Breast epithelium (tissue), 4 donors: ENCODE data around the gene XPC. TPM values are rescaled to one million over a fixed set of nuclear protein-coding genes. Genes with fewer than 3 reads are reported as not detected.

Experiments used
- DNase-seq, 2 donors: peaks; one replicate each; pipeline ENCODE4 v3.0.0-alpha.2; 2019; ENCODE audit warnings: low spot score in 2 of 2
- H3K27ac ChIP-seq, 2 donors: fragments of 200-600 bp; sonication (generic) in 1 of 2; one replicate each; pipeline ENCODE4 v1.5.1; 2016 to 2019; ENCODE audit warnings: mild to moderate bottlenecking in 1 of 2
- H3K27me3 ChIP-seq, 2 donors: fragments of 200-600 bp; sonication (generic) in 1 of 2; one replicate each; pipeline versions ENCODE4 v1.5.1 to v1.6.0; 2017 to 2019; ENCODE audit warnings: control low read depth in 1 of 2, mild to moderate bottlenecking in 1 of 2
- H3K36me3 ChIP-seq: fragments of 200-600 bp; one replicate; pipeline ENCODE4 v1.5.1; 2019
- H3K4me1 ChIP-seq, 2 donors: fragments of 200-600 bp; sonication (generic); one replicate each; pipeline ENCODE4 v1.5.1; 2016 to 2019; ENCODE audit warnings: control low read depth in 1 of 2
- H3K4me3 ChIP-seq, 3 donors: fragments of 200-600 bp; sonication (generic); 1 replicate in 2 of 3; 2 replicates in 1 of 3; pipeline ENCODE4 v1.5.1; 2016 to 2019; ENCODE audit warnings: mild to moderate bottlenecking in 3 of 3, moderate library complexity in 2 of 3
- H3K9me3 ChIP-seq, 2 donors: fragments of 200-600 bp; sonication (generic) in 1 of 2; one replicate each; pipeline ENCODE4 v1.5.1; 2016 to 2019; ENCODE audit warnings: control low read depth in 1 of 2
- POLR2A ChIP-seq: fragments of 450-650 bp; IDR thresholded peaks from one replicate; pipeline ENCODE4 v1.6.1; 2016; ENCODE audit warnings: antibody characterized with exemption, mild to moderate bottlenecking, moderate library complexity
- POLR2AphosphoS5 ChIP-seq, 3 donors: sonication (generic); formaldehyde crosslinking; IDR thresholded peaks; one replicate each; pipeline ENCODE4 v1.6.1; 2017; ENCODE audit warnings: antibody characterized with exemption in 3 of 3
- intact Hi-C: fragments of 100-400 bp; cut with DNase I; formaldehyde crosslinking; loops from one replicate; pipeline ENCODE4 v1.15.1; 2023; ENCODE audit warnings: low total_unique reads
- total RNA-seq, 3 donors: library from RNA; depleted of rRNA; stranded (reverse); fragments of >200 nt; gene quantifications; one replicate each; pipeline ENCODE4 v1.1.0, GENCODE V29; 2016
- TF ChIP-seq, protein P1 (sequence below), 3 donors: fragments of 450-650 bp; IDR thresholded peaks; one replicate each; pipeline ENCODE4 v1.5.1; 2016 to 2017; ENCODE audit warnings: antibody characterized with exemption in 3 of 3, mild to moderate bottlenecking in 3 of 3, moderate library complexity in 3 of 3

The XPC gene
- total RNA-seq, 3 donors from 2014 or later = 57.4 to 74.2 (median 61.3) TPM

DNA sequence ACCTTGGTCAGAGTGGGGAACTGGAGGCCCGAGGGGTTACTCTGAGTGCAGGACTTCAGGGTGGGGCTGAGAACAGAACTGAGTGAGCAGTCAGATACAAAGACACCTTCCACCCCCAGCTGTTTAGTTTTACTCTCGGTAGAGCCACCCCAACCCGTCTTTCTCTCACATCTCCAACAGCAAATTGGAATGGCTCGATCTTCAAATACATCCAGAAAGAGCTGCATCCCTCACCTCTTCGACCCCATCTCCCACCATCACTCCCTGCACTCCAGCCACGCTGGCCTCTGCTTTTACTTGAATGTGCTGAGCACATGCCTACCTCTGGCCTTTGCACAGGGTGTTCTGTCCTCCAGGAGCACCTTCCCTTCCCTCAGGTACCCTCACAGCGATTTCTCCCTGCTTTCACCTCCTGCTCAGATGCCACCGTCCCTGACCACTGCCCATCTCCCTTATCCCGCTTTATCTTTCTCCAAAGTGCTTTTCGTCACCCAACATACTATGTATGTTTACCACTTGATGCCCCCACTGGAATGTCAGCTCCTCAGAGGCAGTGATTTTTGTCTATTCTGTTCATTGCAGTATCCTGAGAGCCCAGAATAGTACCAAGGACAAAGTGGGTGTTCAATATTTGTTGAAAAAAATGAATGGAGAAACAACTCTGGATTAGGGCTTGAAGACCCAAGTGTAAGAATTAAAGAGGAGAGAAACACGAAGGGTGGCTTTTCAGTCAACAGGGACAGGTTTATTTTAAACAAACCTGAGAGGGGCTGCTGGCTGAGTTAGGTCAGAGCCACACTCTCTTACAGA is 58.1 kb downstream of the XPC start:
- no peak for DNase-seq
- H3K27ac ChIP-seq = no peak overlapping the region
- TF ChIP-seq POLR2AphosphoS5 (IDR thresholded peaks at IDR 0.05) (no peak), POLR2A (no peak)
- TF ChIP-seq, protein P1, sequence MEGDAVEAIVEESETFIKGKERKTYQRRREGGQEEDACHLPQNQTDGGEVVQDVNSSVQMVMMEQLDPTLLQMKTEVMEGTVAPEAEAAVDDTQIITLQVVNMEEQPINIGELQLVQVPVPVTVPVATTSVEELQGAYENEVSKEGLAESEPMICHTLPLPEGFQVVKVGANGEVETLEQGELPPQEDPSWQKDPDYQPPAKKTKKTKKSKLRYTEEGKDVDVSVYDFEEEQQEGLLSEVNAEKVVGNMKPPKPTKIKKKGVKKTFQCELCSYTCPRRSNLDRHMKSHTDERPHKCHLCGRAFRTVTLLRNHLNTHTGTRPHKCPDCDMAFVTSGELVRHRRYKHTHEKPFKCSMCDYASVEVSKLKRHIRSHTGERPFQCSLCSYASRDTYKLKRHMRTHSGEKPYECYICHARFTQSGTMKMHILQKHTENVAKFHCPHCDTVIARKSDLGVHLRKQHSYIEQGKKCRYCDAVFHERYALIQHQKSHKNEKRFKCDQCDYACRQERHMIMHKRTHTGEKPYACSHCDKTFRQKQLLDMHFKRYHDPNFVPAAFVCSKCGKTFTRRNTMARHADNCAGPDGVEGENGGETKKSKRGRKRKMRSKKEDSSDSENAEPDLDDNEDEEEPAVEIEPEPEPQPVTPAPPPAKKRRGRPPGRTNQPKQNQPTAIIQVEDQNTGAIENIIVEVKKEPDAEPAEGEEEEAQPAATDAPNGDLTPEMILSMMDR (IDR thresholded peaks at IDR 0.05) = no peak
- H3K4me3 ChIP-seq = no peak overlapping the region
- H3K36me3 ChIP-seq = no peaks in the 10 kb centered on the region
- peaks cover 0 to 10% of the 10 kb centered on the region in 2 donors for H3K4me1 ChIP-seq
- H3K27me3 ChIP-seq = no peaks in the 10 kb centered on the region
- intact Hi-C loops = loop anchor here (10.0 kb wide), 1 partner anchor 226 kb away; no protein-coding TSS in a partner anchor
- H3K9me3 ChIP-seq = no peaks in the 10 kb centered on the region

DNA sequence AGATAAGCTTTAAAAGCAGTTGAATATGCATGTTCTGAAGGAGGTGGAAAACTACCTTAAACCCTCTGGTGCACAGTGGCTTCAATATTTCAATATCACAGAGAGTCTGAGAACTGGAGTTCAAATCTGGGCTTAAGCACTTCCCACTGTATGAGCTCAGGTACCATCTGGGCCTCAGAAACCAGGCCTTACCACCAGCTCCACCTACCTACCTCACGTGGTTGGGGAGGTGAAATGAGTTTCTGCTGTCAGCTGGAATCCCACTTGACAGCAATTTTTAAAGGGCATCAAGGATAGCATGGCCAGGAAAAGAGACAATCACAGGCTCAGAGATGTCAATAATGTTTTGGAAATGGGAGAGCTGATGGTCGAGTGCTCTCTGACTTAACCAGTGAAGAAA is 58.8 kb downstream of the XPC start:
- Histone ChIP-seq H3K4me1 (peaks cover 0 to 10% of the 10 kb centered on the region in 2 donors), H3K27ac (no peak overlapping the region), H3K27me3 (no peaks in the 10 kb centered on the region), H3K9me3 (no peaks in the 10 kb centered on the region), H3K4me3 (no peak overlapping the region), H3K36me3 (no peaks in the 10 kb centered on the region)
- DNase-seq = no peak
- intact Hi-C loops = loop anchor here (10.0 kb wide), 1 partner anchor 225 kb away; no protein-coding TSS in a partner anchor
- TF ChIP-seq, protein P1 (IDR thresholded peaks at IDR 0.05) = no peak
- TF ChIP-seq POLR2A (no peak), POLR2AphosphoS5 (IDR thresholded peaks at IDR 0.05) (no peak)

DNA sequence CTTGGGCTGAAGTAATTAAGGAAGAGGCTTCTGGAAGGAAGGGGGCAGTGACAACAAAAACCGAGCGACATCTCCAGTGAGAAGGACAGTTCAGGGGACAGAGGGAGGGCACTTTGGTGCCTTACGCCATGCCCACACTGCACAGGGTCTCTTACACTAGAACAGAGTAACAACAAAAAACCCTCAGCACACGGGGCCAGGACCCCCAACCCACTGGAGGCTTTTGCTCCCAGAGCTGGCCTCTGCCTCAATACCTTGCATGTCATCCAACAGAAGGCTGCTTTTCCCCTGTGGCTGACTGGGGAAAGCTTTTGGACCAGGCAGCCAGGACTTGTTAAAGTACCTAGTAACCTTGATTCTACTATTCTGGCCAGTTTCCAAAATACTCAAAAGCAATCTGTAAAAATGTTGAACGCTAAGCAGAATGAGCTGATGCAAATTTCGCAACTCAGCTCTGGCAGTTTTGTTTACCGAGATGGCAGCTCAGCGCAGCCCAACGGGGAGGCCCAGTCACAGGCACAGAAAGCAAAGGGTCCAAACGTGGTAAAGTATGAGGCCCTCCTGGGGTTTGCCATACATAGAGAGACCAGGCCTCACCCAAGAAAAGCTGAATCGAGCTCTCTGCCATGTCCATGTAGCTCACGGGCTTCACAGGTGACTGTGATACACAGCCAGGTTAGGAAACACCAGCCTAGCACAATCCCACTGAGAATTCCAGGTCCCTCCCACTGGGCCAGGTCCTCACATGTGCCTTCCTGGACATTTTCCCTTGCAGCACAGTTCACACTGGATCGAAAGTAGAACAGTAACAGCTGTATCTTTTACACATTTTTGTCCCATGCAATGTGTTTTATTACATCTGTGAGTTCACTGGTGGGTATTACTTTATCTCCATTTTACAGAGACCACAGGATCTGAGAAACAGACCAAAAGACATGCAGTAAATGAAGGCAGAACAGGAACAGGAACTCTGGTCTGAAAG is 59.7 kb downstream of the XPC start:
- Histone ChIP-seq H3K4me1 (peaks cover 0 to 9% of the 10 kb centered on the region in 2 donors), H3K9me3 (no peaks in the 10 kb centered on the region), H3K27ac (peak overlapping the region; percentile 27 to 51), H3K27me3 (no peaks in the 10 kb centered on the region), H3K4me3 (no peak overlapping the region), H3K36me3 (peaks cover 6% of the 10 kb centered on the region)
- TF ChIP-seq, protein P1 (IDR thresholded peaks at IDR 0.05) = no peak
- TF ChIP-seq POLR2A (no peak), POLR2AphosphoS5 (IDR thresholded peaks at IDR 0.05) (no peak)
- intact Hi-C loops = no loop called here
- DNase-seq = no peak

DNA sequence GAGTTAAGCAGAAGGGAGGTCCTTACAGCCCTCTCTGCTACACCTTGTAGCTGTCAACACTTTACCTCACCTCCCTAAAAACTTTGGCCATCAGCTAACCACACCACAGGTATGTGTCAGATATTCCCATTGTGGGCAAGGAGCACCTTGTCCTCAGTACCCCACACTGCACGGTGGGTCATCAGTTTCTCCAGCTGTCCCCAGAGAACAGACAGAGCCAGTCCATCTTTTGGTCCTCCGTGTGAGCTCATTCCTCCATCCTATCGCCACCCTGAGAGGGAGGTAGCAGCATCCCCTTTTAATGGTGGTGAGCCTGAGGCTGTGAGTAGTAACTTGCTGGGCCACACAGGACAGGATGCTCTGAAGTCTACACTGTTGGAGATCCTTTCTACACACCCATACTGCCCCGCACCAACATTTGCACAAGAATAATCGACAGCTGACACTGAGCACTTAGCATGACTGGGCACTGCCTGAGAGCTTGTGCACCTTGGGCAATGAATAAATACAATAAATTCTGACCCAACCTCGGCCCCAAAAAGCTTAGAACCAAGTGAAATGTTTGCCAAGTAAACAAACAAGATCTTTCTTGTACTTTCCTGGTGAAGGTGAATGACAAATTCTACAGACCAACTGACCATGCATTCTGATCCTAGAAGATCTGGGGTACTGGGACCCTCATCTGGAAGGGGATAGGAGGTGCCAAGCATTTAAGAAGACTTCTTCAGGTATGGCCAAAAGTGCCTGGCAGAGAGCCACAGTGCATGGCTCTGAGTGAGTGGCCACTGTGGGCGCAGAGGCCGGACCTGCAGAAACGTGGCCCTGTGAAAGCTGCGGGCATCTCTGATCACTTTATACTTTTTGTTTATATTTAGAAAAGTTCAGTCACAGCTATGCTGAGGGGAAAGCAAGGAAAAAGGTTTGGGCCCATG is 60.7 kb downstream of the XPC start:
- intact Hi-C loops = no loop called here
- H3K27ac ChIP-seq = peak overlapping the region; percentile 8 to 20

More for the DNA sequence above, 60.7 kb downstream of the XPC start:
- Histone ChIP-seq H3K4me3 (no peak overlapping the region), H3K4me1 (no peaks in the 10 kb centered on the region), H3K36me3 (peaks cover 6% of the 10 kb centered on the region), H3K9me3 (no peaks in the 10 kb centered on the region), H3K27me3 (no peaks in the 10 kb centered on the region)
- no peak for DNase-seq
- TF ChIP-seq POLR2A = no peak
- TF ChIP-seq POLR2AphosphoS5 (IDR thresholded peaks at IDR 0.05) = no peak
- TF ChIP-seq, protein P1 (IDR thresholded peaks at IDR 0.05) = no peak
